Lung microvascular endothelial cell (primary cell): ENCODE data around the gene ARHGDIG. TPM values are rescaled to one million over a fixed set of nuclear protein-coding genes. Genes with fewer than 3 reads are reported as not detected.
"Not testable (repeated sequence)": the region's sequence is repeated elsewhere in the genome, so short reads cannot be mapped to it uniquely, and the experiment has no call there.

Source experiments
- DNase-seq, 2 donors: peaks; one replicate each; pipeline versions ENCODE4 v3.0.0 to v3.0.0-alpha.2; 2010; ENCODE audit warnings: low read depth in 2 of 2
- total RNA-seq: library from RNA; depleted of rRNA; stranded (reverse); fragments of >200 nt; gene quantifications from 2 replicates; pipeline ENCODE4 v1.2.1, GENCODE V29; 2014

Gene ARHGDIG
- total RNA-seq, 1 donor from 2014 or later, result under 0.01 TPM

- no peak for DNase-seq
Observed at GRCh38 chr16:325375-326145, 45.2 kb downstream of the ARHGDIG start.

- no peak for DNase-seq
Observed at GRCh38 chr16:330741-331140, 50.4 kb downstream of the ARHGDIG start.

- DNase-seq, result not testable (repeated sequence)
Observed at GRCh38 chr16:331181-331814, 50.9 kb downstream of the ARHGDIG start.

Other genes starting within 250 kb of the ARHGDIG start
- gene POLR3K, start 227.0 kb upstream of the ARHGDIG start, total RNA-seq, result 4.6 and 5.2 TPM in 2 replicates
- gene SNRNP25, start 226.8 kb upstream of the ARHGDIG start, total RNA-seq, result 14.1 and 25.7 TPM in 2 replicates
- gene RHBDF1, start 208.0 kb upstream of the ARHGDIG start, total RNA-seq, result 12.6 and 24.8 TPM in 2 replicates
- 186 and 202 TPM in 2 replicates for gene MPG, start 202.4 kb upstream of the ARHGDIG start, total RNA-seq
- gene NPRL3, start 141.9 kb upstream of the ARHGDIG start, total RNA-seq, result 2.4 and 3.6 TPM in 2 replicates
- gene HBZ, start 127.9 kb upstream of the ARHGDIG start, total RNA-seq, result not detected in 2 replicates
- gene HBM, start 114.6 kb upstream of the ARHGDIG start, total RNA-seq, result not detected in 2 replicates
- gene HBA2, start 107.7 kb upstream of the ARHGDIG start, total RNA-seq, result not detected in 2 replicates
- gene HBA1, start 103.9 kb upstream of the ARHGDIG start, total RNA-seq, result not detected in 2 replicates
- 0.65 TPM in 1 of 2 replicates, not detected in the other for gene HBQ1, start 100.1 kb upstream of the ARHGDIG start, total RNA-seq
- gene LUC7L, start 51.1 kb upstream of the ARHGDIG start, total RNA-seq, result 19.6 and 28.2 TPM in 2 replicates
- gene FAM234A, start 45.8 kb upstream of the ARHGDIG start, total RNA-seq, result 38.6 and 41.5 TPM in 2 replicates
- 0.20 and 0.44 TPM in 2 replicates for gene RGS11, start 4.6 kb upstream of the ARHGDIG start, total RNA-seq
- gene PDIA2, start 2.6 kb downstream of the ARHGDIG start, total RNA-seq, result not detected in 2 replicates
- 10.2 and 15.9 TPM in 2 replicates for gene AXIN1, start 72.1 kb downstream of the ARHGDIG start, total RNA-seq
- gene MRPL28, start 89.9 kb downstream of the ARHGDIG start, total RNA-seq, result 70.8 and 80.6 TPM in 2 replicates
- gene PGAP6, start 101.4 kb downstream of the ARHGDIG start, total RNA-seq, result 78.7 and 110 TPM in 2 replicates
- gene NME4, start 116.6 kb downstream of the ARHGDIG start, total RNA-seq, result 30.4 and 55.6 TPM in 2 replicates
- 9.3 and 12.6 TPM in 2 replicates for gene DECR2, start 121.3 kb downstream of the ARHGDIG start, total RNA-seq
- gene RAB11FIP3, start 145.1 kb downstream of the ARHGDIG start, total RNA-seq, result 21.1 and 36.3 TPM in 2 replicates
- 15.5 and 20.2 TPM in 2 replicates for gene CAPN15, start 247.1 kb downstream of the ARHGDIG start, total RNA-seq